Keratinocyte (primary cell): ENCODE measurements around the gene ID3. TPM values are rescaled to one million over a fixed set of nuclear protein-coding genes. Genes with fewer than 3 reads are reported as not detected.

ENCODE experiments used
- DNase-seq: peaks from one replicate; pipeline ENCODE4 v3.0.0-alpha.2; 2011; ENCODE audit warnings: low read depth, missing footprints, low spot score
- FAIRE-seq: peaks from 2 replicates; lab custom pipeline; 2011; peaks lifted over from hg19 to GRCh38; lab: Jason Lieb, UNC
- H2AFZ ChIP-seq: 2 replicates; pipeline ENCODE4 v1.6.0; 2012; ENCODE audit warnings: low read length, control low read depth, inconsistent platforms; ENCODE audit not compliant: control insufficient read depth
- H3K27ac ChIP-seq: 2 replicates; pipeline ENCODE4 v1.5.1; 2011; ENCODE audit warnings: low read length; ENCODE audit not compliant: control insufficient read depth, insufficient read depth
- H3K27me3 ChIP-seq: 3 replicates; pipeline ENCODE4 v1.6.0; 2011; ENCODE audit warnings: low read length; ENCODE audit not compliant: control insufficient read depth, insufficient read depth; ENCODE audit errors: extremely low read depth
- H3K36me3 ChIP-seq, 2 experiments: 2 replicates in 1 of 2; 3 replicates in 1 of 2; pipeline ENCODE4 v1.5.1; 2011; ENCODE audit warnings: low read length in 2 of 2, mild to moderate bottlenecking in 1 of 2; ENCODE audit not compliant: control insufficient read depth in 2 of 2, insufficient read depth in 2 of 2; ENCODE audit errors: extremely low read depth in 1 of 2
- H3K4me1 ChIP-seq: 3 replicates; pipeline ENCODE4 v1.5.1; 2011; ENCODE audit warnings: low read length; ENCODE audit not compliant: control insufficient read depth, insufficient read depth; ENCODE audit errors: extremely low read depth
- H3K4me2 ChIP-seq: 3 replicates; pipeline ENCODE4 v1.6.0; 2011; ENCODE audit warnings: low read depth, low read length; ENCODE audit not compliant: control insufficient read depth, insufficient read depth; ENCODE audit errors: extremely low read depth
- H3K4me3 ChIP-seq, 3 experiments: fragments of 200-600 bp in 1 of 3; sonication (generic) in 1 of 3; 2 replicates in 2 of 3; 3 replicates in 1 of 3; pipeline ENCODE4 v1.5.1; 2011 to 2016; ENCODE audit warnings: low read length in 3 of 3, mild to moderate bottlenecking in 3 of 3, control low read depth in 2 of 3, inconsistent platforms in 1 of 3, low read depth in 1 of 3, mixed read lengths in 1 of 3, mixed run types in 1 of 3, moderate library complexity in 1 of 3; ENCODE audit not compliant: control insufficient read depth in 2 of 3, insufficient read depth in 2 of 3; ENCODE audit errors: extremely low read depth in 1 of 3
- H3K79me2 ChIP-seq: 2 replicates; pipeline ENCODE4 v1.6.0; 2012; ENCODE audit warnings: low read length; ENCODE audit not compliant: control insufficient read depth, insufficient read depth
- H3K9ac ChIP-seq: 3 replicates; pipeline ENCODE4 v1.6.0; 2011; ENCODE audit warnings: low read length; ENCODE audit not compliant: control insufficient read depth, insufficient read depth; ENCODE audit errors: extremely low read depth
- H3K9me1 ChIP-seq: 3 replicates; pipeline ENCODE4 v1.6.0; 2011; ENCODE audit warnings: low read length; ENCODE audit not compliant: control insufficient read depth, insufficient read depth; ENCODE audit errors: extremely low read depth
- H3K9me3 ChIP-seq: 2 replicates; pipeline ENCODE4 v1.5.1; 2012; ENCODE audit warnings: low read depth, low read length; ENCODE audit not compliant: control insufficient read depth
- H4K20me1 ChIP-seq: 3 replicates; pipeline ENCODE4 v1.6.0; 2011; ENCODE audit warnings: low read length; ENCODE audit not compliant: control insufficient read depth, insufficient read depth; ENCODE audit errors: extremely low read depth
- CTCF ChIP-seq, 3 experiments: IDR thresholded peaks in 1 of 3; conservative IDR thresholded peaks in 1 of 3; optimal IDR thresholded peaks in 1 of 3; 2 replicates in 2 of 3; 3 replicates in 1 of 3; pipeline versions ENCODE3 to v1.5.1; 2011; ENCODE audit warnings: low read length in 3 of 3, mild to moderate bottlenecking in 3 of 3, moderate library complexity in 2 of 3, control low read depth in 1 of 3, inconsistent platforms in 1 of 3; ENCODE audit not compliant: insufficient read depth in 2 of 3; ENCODE audit errors: extremely low read depth in 1 of 3
- EZH2 ChIP-seq: IDR thresholded peaks from one replicate; pipeline ENCODE4 v1.6.1; 2012; ENCODE audit warnings: inconsistent platforms, mild to moderate bottlenecking, low read length, moderate library complexity
- dilution Hi-C: fragments of 300-500 bp; cut with MboI; formaldehyde crosslinking; loops from one replicate; pipeline ENCODE4 v1.7.0; 2020; ENCODE audit warnings: low sequenced_read_pairs; ENCODE audit not compliant: extremely low pct_ligation_motif_present
- polyA minus RNA-seq, 3 experiments: library from RNA; depleted of rRNA, polyadenylated mRNA; stranded (reverse); fragments of >200 nt; gene quantifications; 1 replicate in 1 of 3; 2 replicates in 1 of 3; 3 replicates in 1 of 3; pipeline ENCODE4 v1.2.3, GENCODE V29; 2011
- polyA plus RNA-seq, 5 experiments: library from polyadenylated mRNA; depleted of rRNA in 3 of 5; stranded (reverse) in 3 of 5; stranded (forward) in 1 of 5; unstranded in 1 of 5; fragments of >200 nt; gene quantifications; 1 replicate in 1 of 5; 2 replicates in 3 of 5; 3 replicates in 1 of 5; pipeline versions ENCODE4 v1.2.1 to v1.2.3, GENCODE V29; 2011 to 2012; ENCODE audit warnings: missing spikeins in 2 of 5, low read depth in 1 of 5, low replicate concordance in 1 of 5

ID3 gene, protein sequence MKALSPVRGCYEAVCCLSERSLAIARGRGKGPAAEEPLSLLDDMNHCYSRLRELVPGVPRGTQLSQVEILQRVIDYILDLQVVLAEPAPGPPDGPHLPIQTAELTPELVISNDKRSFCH
- polyA plus RNA-seq: 12.7 to 62.4 TPM (median 38.0 TPM) in 3 replicates
- polyA plus RNA-seq (2011; ENCODE audit: low read depth): 81.8 TPM
- polyA plus RNA-seq (2011; cell fraction: cytosol; rRNA removed): 40.0 and 63.5 TPM in 2 replicates
- 90.9 and 100.0 TPM in 2 replicates for polyA plus RNA-seq (2011; cell fraction: nucleus; rRNA removed)
- polyA plus RNA-seq (2012; ENCODE audit: low replicate concordance): 15.2 and 117 TPM in 2 replicates
- polyA minus RNA-seq: 16.4 to 32.4 TPM (median 23.3 TPM) in 3 replicates
- polyA minus RNA-seq (2011; cell fraction: cytosol; rRNA and poly(A)+ RNA removed): 81.9 TPM
- polyA minus RNA-seq (2011; cell fraction: nucleus; rRNA and poly(A)+ RNA removed): 41.0 and 43.1 TPM in 2 replicates

DNA sequence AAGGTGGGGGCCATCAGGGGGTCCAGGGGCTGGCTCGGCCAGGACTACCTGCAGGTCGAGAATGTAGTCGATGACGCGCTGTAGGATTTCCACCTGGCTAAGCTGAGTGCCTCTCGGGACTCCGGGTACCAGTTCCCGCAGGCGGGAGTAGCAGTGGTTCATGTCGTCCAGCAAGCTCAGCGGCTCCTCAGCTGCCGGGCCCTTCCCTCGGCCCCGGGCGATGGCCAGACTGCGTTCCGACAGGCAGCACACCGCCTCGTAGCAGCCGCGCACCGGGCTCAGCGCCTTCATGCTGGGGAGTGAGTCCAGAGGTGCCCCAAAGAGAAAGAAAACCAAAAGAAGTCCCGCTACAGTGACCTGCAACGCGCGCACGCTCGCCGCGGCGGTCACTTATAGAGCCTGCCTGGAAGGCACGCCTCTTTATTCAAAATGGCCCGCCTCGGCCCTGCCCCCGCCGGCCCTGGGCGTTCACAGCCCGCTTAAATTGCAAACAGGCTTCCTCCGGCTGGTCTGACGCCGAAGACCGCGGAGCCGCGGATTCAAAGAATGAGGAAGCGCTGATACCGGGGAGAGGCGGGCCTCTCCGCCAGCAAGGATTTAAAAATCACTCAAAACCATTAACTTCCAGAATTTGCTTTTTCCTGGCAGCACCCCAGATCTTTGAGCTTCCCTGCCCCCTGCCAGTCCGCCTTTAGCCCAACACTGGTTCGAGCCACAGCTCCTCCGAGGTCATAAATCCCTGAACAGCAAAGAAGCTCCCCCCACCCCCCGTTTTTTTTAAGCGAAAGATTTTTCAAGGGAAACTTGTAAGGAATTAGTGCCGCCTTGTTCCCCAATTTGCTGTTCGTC is at the start of gene ID3:
TSS of gene ID3 (minus strand) at position 366 of the 849 bp plus-strand sequence. CDS start at position 291, 75 bp downstream.
- no peaks in the 10 kb centered on the region for H3K9me3 ChIP-seq
- H3K9ac ChIP-seq: peak within 1 kb of the TSS; percentile 79
- H3K27ac ChIP-seq: peak within 1 kb of the TSS; percentile 78
- H3K36me3 ChIP-seq: no peaks in the 10 kb centered on the region
- dilution Hi-C loops: no loop called here
- peak within 1 kb of the TSS; percentile 94 for H3K4me2 ChIP-seq
- FAIRE-seq (no peak), DNase-seq (no peak)
- peaks cover 7% of the 10 kb centered on the region for H3K79me2 ChIP-seq
- TF ChIP-seq EZH2 (no peak), CTCF (optimal IDR thresholded peaks at IDR 0.05 in 1 of 3, IDR thresholded peaks at IDR 0.05 in 1 of 3, conservative IDR thresholded peaks at IDR 0.05 in 1 of 3; ENCODE audit: extremely low read depth in 1 of 3, insufficient read depth in 2 of 3, low read length in 3 of 3) (no peak)
- no peaks in the 10 kb centered on the region for H3K27me3 ChIP-seq
- H4K20me1 ChIP-seq: no peaks in the 10 kb centered on the region
- H2AFZ ChIP-seq: peak within 1 kb of the TSS; percentile 73
- peak within 1 kb of the TSS; percentile 54 to 92 (median 79) for H3K4me3 ChIP-seq
- peaks cover 51% of the 10 kb centered on the region for H3K4me1 ChIP-seq
- H3K9me1 ChIP-seq: no peaks in the 10 kb centered on the region

- no peaks in the 10 kb centered on the region for H3K4me1 ChIP-seq
- H3K9me3 ChIP-seq: no peaks in the 10 kb centered on the region
- H3K36me3 ChIP-seq: no peaks in the 10 kb centered on the region
- no peak overlapping the region for H3K27ac ChIP-seq
- no peaks in the 10 kb centered on the region for H4K20me1 ChIP-seq
- no peak overlapping the region for H3K4me3 ChIP-seq
- H2AFZ ChIP-seq: no peak overlapping the region
- peaks cover 3% of the 10 kb centered on the region for H3K27me3 ChIP-seq
- H3K79me2 ChIP-seq: no peaks in the 10 kb centered on the region
- TF ChIP-seq CTCF (optimal IDR thresholded peaks at IDR 0.05 in 1 of 3, IDR thresholded peaks at IDR 0.05 in 1 of 3, conservative IDR thresholded peaks at IDR 0.05 in 1 of 3; ENCODE audit: extremely low read depth in 1 of 3, insufficient read depth in 2 of 3, low read length in 3 of 3) (no peak), EZH2 (no peak)
- dilution Hi-C loops: no loop called here
- FAIRE-seq: no peak
- H3K9ac ChIP-seq: no peak overlapping the region
- no peaks in the 10 kb centered on the region for H3K9me1 ChIP-seq
- DNase-seq: no peak
- H3K4me2 ChIP-seq: no peak overlapping the region
These were observed 48.6 kb upstream of the ID3 start for GRCh38 chr1:23607944-23608343.
